ENCODE results near the gene SNAPIN. TPM values are rescaled to one million over a fixed set of nuclear protein-coding genes. Genes with fewer than 3 reads are reported as not detected.

The SNAPIN gene
- polyA plus RNA-seq, 10 donors: 44.5 to 50.4 (median 46.6) TPM

- no peak for DNase-seq
Measured at GRCh38 chr1:153699768-153700167, 41.3 kb downstream of the SNAPIN start.

DNA sequence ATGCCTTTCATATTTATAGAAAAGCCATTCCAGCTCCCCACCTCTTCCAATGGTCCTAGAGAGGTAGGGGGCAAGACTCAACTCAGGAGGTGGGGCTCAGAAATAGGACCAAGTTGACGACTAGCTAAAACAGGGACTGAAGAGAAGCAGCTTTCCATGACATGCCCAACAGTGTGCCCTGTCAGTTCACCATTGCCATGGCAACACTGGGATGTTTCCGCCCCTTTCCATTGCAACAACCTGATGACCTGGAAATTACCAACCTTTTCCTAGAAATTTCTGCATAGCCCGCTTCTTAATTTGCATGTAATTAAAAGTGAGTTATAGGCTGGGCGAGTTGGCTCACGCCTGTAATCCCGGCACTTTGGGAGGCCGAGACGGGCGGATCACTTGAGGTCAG, 47.0 kb downstream of the SNAPIN start:
- DNase-seq: no peak

- no peak for DNase-seq
Measured at GRCh38 chr1:153711026-153711425, 52.5 kb downstream of the SNAPIN start.

Other genes starting within 250 kb of the SNAPIN start
- gene S100A7A, start 242.2 kb upstream of the SNAPIN start, polyA plus RNA-seq (ENCODE audit: insufficient read length in 10 of 10): not detected
- gene S100A7, start 198.1 kb upstream of the SNAPIN start, polyA plus RNA-seq (ENCODE audit: insufficient read length in 10 of 10): not detected
- 100 to 1,000 TPM; 159 to 322 (median 210) TPM for gene S100A6, start 122.7 kb upstream of the SNAPIN start, polyA plus RNA-seq (ENCODE audit: insufficient read length in 10 of 10)
- gene S100A5, start 117.8 kb upstream of the SNAPIN start, polyA plus RNA-seq (ENCODE audit: insufficient read length in 10 of 10): under 1 TPM in 5 of 10 donors, not detected in 5; 0.23 to 0.65 (median 0.41) TPM
- 100 to 1,000 TPM; 162 to 254 (median 206) TPM for gene S100A4, start 112.9 kb upstream of the SNAPIN start, polyA plus RNA-seq (ENCODE audit: insufficient read length in 10 of 10)
- gene S100A3, start 109.4 kb upstream of the SNAPIN start, polyA plus RNA-seq (ENCODE audit: insufficient read length in 10 of 10): 1 to 10 TPM in 4 of 10 donors, under 1 TPM in 4, not detected in 2; 0.35 to 1.2 (median 0.86) TPM
- gene S100A2, start 92.9 kb upstream of the SNAPIN start, polyA plus RNA-seq (ENCODE audit: insufficient read length in 10 of 10): 10 to 100 TPM in 2 of 10 donors, 1 to 10 TPM in 6, under 1 TPM in 2; 0.35 to 11.4 (median 1.5) TPM
- 10 to 100 TPM; 41.9 to 80.4 (median 56.6) TPM for gene S100A16, start 45.6 kb upstream of the SNAPIN start, polyA plus RNA-seq (ENCODE audit: insufficient read length in 10 of 10)
- 10 to 100 TPM in 2 of 10 donors, under 1 TPM in 6, not detected in 2; 0.22 to 51.2 (median 0.36) TPM for gene S100A14, start 42.4 kb upstream of the SNAPIN start, polyA plus RNA-seq (ENCODE audit: insufficient read length in 10 of 10)
- 10 to 100 TPM; 55.3 to 95.0 (median 78.7) TPM for gene S100A13, start 31.2 kb upstream of the SNAPIN start, polyA plus RNA-seq (ENCODE audit: insufficient read length in 10 of 10)
- 10 to 100 TPM in 5 of 10 donors, 1 to 10 TPM in 5; 2.6 to 16.6 (median 10.0) TPM for gene S100A1, start 30.3 kb upstream of the SNAPIN start, polyA plus RNA-seq (ENCODE audit: insufficient read length in 10 of 10)
- 10 to 100 TPM; 77.9 to 97.5 (median 88.2) TPM for gene CHTOP, start 24.6 kb upstream of the SNAPIN start, polyA plus RNA-seq (ENCODE audit: insufficient read length in 10 of 10)
- 100 to 1,000 TPM; 156 to 204 (median 167) TPM for gene ILF2, start 12.3 kb downstream of the SNAPIN start, polyA plus RNA-seq (ENCODE audit: insufficient read length in 10 of 10)
- 10 to 100 TPM; 12.2 to 18.2 (median 15.0) TPM for gene NPR1, start 20.0 kb downstream of the SNAPIN start, polyA plus RNA-seq (ENCODE audit: insufficient read length in 10 of 10)
- gene INTS3, start 69.3 kb downstream of the SNAPIN start, polyA plus RNA-seq (ENCODE audit: insufficient read length in 10 of 10): 10 to 100 TPM; 31.4 to 60.0 (median 39.8) TPM
- 10 to 100 TPM; 17.9 to 32.7 (median 23.6) TPM for gene SLC27A3, start 116.7 kb downstream of the SNAPIN start, polyA plus RNA-seq (ENCODE audit: insufficient read length in 10 of 10)